ENCODE data around the gene BEST1. TPM values are rescaled to one million over a fixed set of nuclear protein-coding genes. Genes with fewer than 3 reads are reported as not detected.

Gene BEST1
- total and polyA plus RNA-seq, 2 donors (not counting 3 experiments of a cell fraction or from before 2014, with no cell fraction given), result 0.04 TPM; not detected in 1

DNA sequence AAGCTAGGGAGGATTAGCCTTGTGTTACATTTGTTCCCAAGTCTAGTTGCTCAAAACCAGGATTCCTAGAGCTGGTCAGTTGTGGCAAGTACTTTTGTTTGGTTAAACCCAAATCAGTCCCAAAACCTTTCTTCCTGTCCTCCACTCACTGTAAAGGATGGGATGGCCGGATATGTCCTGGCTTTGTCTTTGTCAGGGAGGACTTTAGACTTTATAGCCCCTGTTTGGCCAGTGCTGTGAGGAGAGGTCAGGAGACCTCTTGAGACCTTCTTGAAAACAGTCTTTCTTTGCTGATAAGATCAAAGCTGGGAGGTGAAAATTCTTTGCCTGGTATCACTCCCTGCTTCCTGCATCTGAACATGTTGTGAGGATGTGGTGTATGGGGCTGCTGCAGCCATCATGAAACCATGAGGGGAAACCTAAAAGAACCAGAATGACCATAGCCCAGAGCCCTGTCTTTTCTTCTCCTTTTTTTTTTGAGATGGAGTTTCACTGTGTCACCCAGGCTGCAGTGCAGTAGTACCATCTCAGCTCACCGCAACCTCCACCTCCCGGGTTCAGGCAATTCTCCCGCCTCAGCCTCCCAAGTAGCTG, 60.9 kb downstream of the BEST1 start:
- CTCF ChIA-PET, result interaction anchor here (0.7 kb wide), 1 partner anchor 43 kb away, joined by 3 read pairs; no protein-coding TSS in a partner anchor
- no TSS peak for BruUV-seq (replicated peaks)

More for the DNA sequence above, 60.9 kb downstream of the BEST1 start:
- TF ChIP-seq MYC (IDR thresholded peaks at IDR 0.05; ENCODE audit: low read depth, low read length), result no peak
- TF ChIP-seq FOS (IDR thresholded peaks at IDR 0.05; ENCODE audit: borderline replicate concordance, insufficient read depth, low read length), result no peak
- TF ChIP-seq, protein P1, sequence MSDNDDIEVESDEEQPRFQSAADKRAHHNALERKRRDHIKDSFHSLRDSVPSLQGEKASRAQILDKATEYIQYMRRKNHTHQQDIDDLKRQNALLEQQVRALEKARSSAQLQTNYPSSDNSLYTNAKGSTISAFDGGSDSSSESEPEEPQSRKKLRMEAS (IDR thresholded peaks at IDR 0.05; ENCODE audit: insufficient read depth, insufficient read length), result no peak
- TF ChIP-seq, protein P2, sequence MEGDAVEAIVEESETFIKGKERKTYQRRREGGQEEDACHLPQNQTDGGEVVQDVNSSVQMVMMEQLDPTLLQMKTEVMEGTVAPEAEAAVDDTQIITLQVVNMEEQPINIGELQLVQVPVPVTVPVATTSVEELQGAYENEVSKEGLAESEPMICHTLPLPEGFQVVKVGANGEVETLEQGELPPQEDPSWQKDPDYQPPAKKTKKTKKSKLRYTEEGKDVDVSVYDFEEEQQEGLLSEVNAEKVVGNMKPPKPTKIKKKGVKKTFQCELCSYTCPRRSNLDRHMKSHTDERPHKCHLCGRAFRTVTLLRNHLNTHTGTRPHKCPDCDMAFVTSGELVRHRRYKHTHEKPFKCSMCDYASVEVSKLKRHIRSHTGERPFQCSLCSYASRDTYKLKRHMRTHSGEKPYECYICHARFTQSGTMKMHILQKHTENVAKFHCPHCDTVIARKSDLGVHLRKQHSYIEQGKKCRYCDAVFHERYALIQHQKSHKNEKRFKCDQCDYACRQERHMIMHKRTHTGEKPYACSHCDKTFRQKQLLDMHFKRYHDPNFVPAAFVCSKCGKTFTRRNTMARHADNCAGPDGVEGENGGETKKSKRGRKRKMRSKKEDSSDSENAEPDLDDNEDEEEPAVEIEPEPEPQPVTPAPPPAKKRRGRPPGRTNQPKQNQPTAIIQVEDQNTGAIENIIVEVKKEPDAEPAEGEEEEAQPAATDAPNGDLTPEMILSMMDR (IDR thresholded peaks at IDR 0.05; ENCODE audit: extremely low read depth in 1 of 2, insufficient read depth in 1 of 2, low read depth in 1 of 2, low read length in 2 of 2), result no peak
- TF ChIP-seq GATA2 (IDR thresholded peaks at IDR 0.05; ENCODE audit: insufficient read depth, insufficient read length, low read depth, low read length), result no peak
- no peak for TF ChIP-seq POLR2A (IDR thresholded peaks at IDR 0.05; ENCODE audit: low read depth, low read length)
- no peak for TF ChIP-seq EZH2 (IDR thresholded peaks at IDR 0.05; ENCODE audit: borderline replicate concordance, low read depth, low read length, severe bottlenecking)
- TF ChIP-seq POLR2AphosphoS5 (IDR thresholded peaks at IDR 0.05; ENCODE audit: insufficient read depth, low read depth, low read length), result no peak
- TF ChIP-seq JUN (IDR thresholded peaks at IDR 0.05; ENCODE audit: borderline replicate concordance, insufficient read depth, insufficient read length, low read depth), result no peak
- H3K9me3 ChIP-seq (replicated peaks; ENCODE audit: control insufficient read depth, insufficient read depth, low read length), result no peaks in the 10 kb centered on the region
- H3K4me1 ChIP-seq (ENCODE audit: control insufficient read depth, extremely low read depth, insufficient read depth, low read length), result no peaks in the 10 kb centered on the region
- no peaks in the 10 kb centered on the region for H3K9me1 ChIP-seq (replicated peaks; ENCODE audit: control insufficient read depth, extremely low read depth, insufficient read depth, low read length)
- no peaks in the 10 kb centered on the region for H4K20me1 ChIP-seq (replicated peaks; ENCODE audit: control insufficient read depth, extremely low read depth, insufficient read depth, low read length)
- H3K79me2 ChIP-seq (ENCODE audit: control insufficient read depth, insufficient read depth, low read length), result no peaks in the 10 kb centered on the region
- H3K4me3 ChIP-seq (replicated peaks in 1 of 3; ENCODE audit: insufficient read depth in 1 of 3, low read depth in 1 of 3, low read length in 3 of 3), result no peak overlapping the region
- H3K27ac ChIP-seq (ENCODE audit: insufficient read depth, low read depth, low read length), result no peak overlapping the region
- H2AFZ ChIP-seq (ENCODE audit: low read depth, low read length), result no peak overlapping the region
- H3K4me2 ChIP-seq (ENCODE audit: insufficient read depth, low read length), result no peak overlapping the region
- intact Hi-C loops (cut with micrococcal nuclease), result no loop called here
- DNase-seq (ENCODE audit: low read depth, low spot score) (no peak), FAIRE-seq (peak; percentile 56)
- no peak overlapping the region for H3K9ac ChIP-seq (replicated peaks; ENCODE audit: extremely low read depth, insufficient read depth, low read length)
- no peaks in the 10 kb centered on the region for H3K36me3 ChIP-seq (ENCODE audit: control insufficient read depth in 2 of 2, extremely low read depth in 1 of 2, insufficient read depth in 2 of 2, low read length in 2 of 2)
- POLR2A ChIA-PET, result no interaction called here
- dilution Hi-C loops (cut with MboI; ENCODE audit: extremely low pct_ligation_motif_present, low sequenced_read_pairs), result no loop called here
- H3K27me3 ChIP-seq (ENCODE audit: control insufficient read depth in 2 of 2, insufficient read depth in 2 of 2, low read length in 2 of 2), result no peaks in the 10 kb centered on the region
